Neural cell (in vitro differentiated cells): ENCODE data around the gene CARD16. TPM values are rescaled to one million over a fixed set of nuclear protein-coding genes. Genes with fewer than 3 reads are reported as not detected.
"Not testable (repeated sequence)": the region's sequence is repeated elsewhere in the genome, so short reads cannot be mapped to it uniquely, and the experiment has no call there.

Experiments
- H2AFZ ChIP-seq: fragments of 200-600, 300-800 bp; sonication (generic), shearing (Covaris generic); 2 replicates; pipeline ENCODE4 v1.6.0; 2014; ENCODE audit warnings: low read depth, mild to moderate bottlenecking, antibody characterized with exemption, low read length, moderate library complexity
- H3F3A ChIP-seq: fragments of 200-600 bp; shearing (Covaris generic); 2 replicates; pipeline ENCODE4 v1.6.1; 2016; ENCODE audit warnings: mild to moderate bottlenecking, moderate library complexity, mixed read lengths, antibody characterized with exemption, low read length; ENCODE audit not compliant: insufficient read depth, poor library complexity, severe bottlenecking
- H3K27ac ChIP-seq: fragments of 200-600, 300-800 bp; sonication (generic), shearing (Covaris generic); 2 replicates; pipeline ENCODE4 v1.5.1; 2014; ENCODE audit warnings: mild to moderate bottlenecking, low read length, moderate library complexity
- H3K27me3 ChIP-seq: fragments of 300-800, 200-600 bp; sonication (generic), shearing (Covaris generic); 2 replicates; pipeline ENCODE4 v1.6.0; 2014; ENCODE audit warnings: mild to moderate bottlenecking, low read depth, low read length, moderate library complexity; ENCODE audit not compliant: insufficient read depth
- H3K36me3 ChIP-seq: fragments of 300-800, 200-600 bp; sonication (generic), shearing (Covaris generic); 2 replicates; pipeline ENCODE4 v1.5.1; 2014; ENCODE audit warnings: mild to moderate bottlenecking, antibody characterized with exemption, low read length, moderate library complexity; ENCODE audit not compliant: insufficient read depth
- H3K4me2 ChIP-seq: fragments of 300-800, 200-600 bp; sonication (generic), shearing (Covaris generic); 2 replicates; pipeline ENCODE4 v1.6.0; 2014; ENCODE audit warnings: mild to moderate bottlenecking, low read length
- H3K4me3 ChIP-seq: fragments of 300-800, 200-600 bp; sonication (generic), shearing (Covaris generic); 2 replicates; pipeline ENCODE4 v1.5.1; 2014; ENCODE audit warnings: mild to moderate bottlenecking, low read length, moderate library complexity
- H3K79me2 ChIP-seq: fragments of 200-600 bp; shearing (Covaris generic); replicated peaks from 2 replicates; pipeline ENCODE4 v1.6.0; 2014; ENCODE audit warnings: mild to moderate bottlenecking, low read length, moderate library complexity; ENCODE audit not compliant: insufficient read depth
- H3K9ac ChIP-seq: fragments of 300-800, 200-600 bp; sonication (generic), shearing (Covaris generic); 2 replicates; pipeline ENCODE4 v1.6.1; 2016; ENCODE audit warnings: mild to moderate bottlenecking, low read length, mixed read lengths
- H3K9me2 ChIP-seq: fragments of 200-600 bp; shearing (Covaris generic); 2 replicates; pipeline ENCODE4 v1.6.1; 2016; ENCODE audit warnings: mild to moderate bottlenecking, low read length, mixed read lengths; ENCODE audit not compliant: insufficient read depth
- H3K9me3 ChIP-seq: fragments of 200-600, 300-800 bp; sonication (generic), shearing (Covaris generic); 2 replicates; pipeline ENCODE4 v1.6.1; 2016; ENCODE audit warnings: mild to moderate bottlenecking, mixed run types, low read length, moderate library complexity, mixed read lengths
- H4K20me1 ChIP-seq: fragments of 200-600 bp; shearing (Covaris generic); 2 replicates; pipeline ENCODE4 v1.6.1; 2016; ENCODE audit warnings: mild to moderate bottlenecking, mixed run types; ENCODE audit not compliant: insufficient read depth
- CTCF ChIP-seq: fragments of 450-650 bp; IDR thresholded peaks from 2 replicates; pipeline ENCODE4 v1.5.1; 2014; ENCODE audit warnings: antibody characterized with exemption, mild to moderate bottlenecking, moderate library complexity; ENCODE audit not compliant: poor library complexity, severe bottlenecking
- EP300 ChIP-seq: fragments of 450-650 bp; conservative IDR thresholded peaks from 2 replicates; pipeline ENCODE4 v1.6.1; 2014; ENCODE audit warnings: antibody characterized with exemption, mild to moderate bottlenecking, moderate library complexity; ENCODE audit not compliant: poor library complexity, severe bottlenecking
- EZH2 ChIP-seq: fragments of 200-600, 300-800 bp; shearing (Covaris generic), sonication (generic); IDR thresholded peaks from 2 replicates; pipeline ENCODE4 v1.6.1; 2014; ENCODE audit warnings: antibody characterized with exemption, low read length, borderline replicate concordance, mild to moderate bottlenecking; ENCODE audit not compliant: insufficient read depth, poor library complexity, severe bottlenecking
- MXI1 ChIP-seq: fragments of 450-650 bp; conservative IDR thresholded peaks from 2 replicates; pipeline ENCODE4 v1.6.1; 2014; ENCODE audit warnings: antibody characterized with exemption, mild to moderate bottlenecking; ENCODE audit not compliant: poor library complexity, severe bottlenecking
- POLR2AphosphoS5 ChIP-seq: IDR thresholded peaks from 2 replicates; pipeline ENCODE4 v1.6.1; 2012
- RAD21 ChIP-seq: fragments of 450-650 bp; conservative IDR thresholded peaks from 2 replicates; pipeline ENCODE4 v1.6.1; 2014; ENCODE audit warnings: antibody characterized with exemption, mild to moderate bottlenecking, moderate library complexity
- REST ChIP-seq: IDR thresholded peaks from 2 replicates; pipeline ENCODE4 v1.6.1; 2012; ENCODE audit warnings: borderline replicate concordance
- SMC3 ChIP-seq: fragments of 450-650 bp; conservative IDR thresholded peaks from 2 replicates; pipeline ENCODE4 v1.6.1; 2014; ENCODE audit warnings: antibody characterized with exemption, mild to moderate bottlenecking, moderate library complexity; ENCODE audit not compliant: poor library complexity
- TAF1 ChIP-seq: IDR thresholded peaks from 2 replicates; pipeline ENCODE4 v1.6.1; 2012; ENCODE audit warnings: low read depth
- polyA plus RNA-seq: library from polyadenylated mRNA; depleted of rRNA; stranded (reverse); fragments of >200 nt; gene quantifications from 2 replicates; pipeline ENCODE4 v1.2.3, GENCODE V29; 2014

Gene CARD16
- polyA plus RNA-seq, 1 donor from 2014 or later: not detected

DNA sequence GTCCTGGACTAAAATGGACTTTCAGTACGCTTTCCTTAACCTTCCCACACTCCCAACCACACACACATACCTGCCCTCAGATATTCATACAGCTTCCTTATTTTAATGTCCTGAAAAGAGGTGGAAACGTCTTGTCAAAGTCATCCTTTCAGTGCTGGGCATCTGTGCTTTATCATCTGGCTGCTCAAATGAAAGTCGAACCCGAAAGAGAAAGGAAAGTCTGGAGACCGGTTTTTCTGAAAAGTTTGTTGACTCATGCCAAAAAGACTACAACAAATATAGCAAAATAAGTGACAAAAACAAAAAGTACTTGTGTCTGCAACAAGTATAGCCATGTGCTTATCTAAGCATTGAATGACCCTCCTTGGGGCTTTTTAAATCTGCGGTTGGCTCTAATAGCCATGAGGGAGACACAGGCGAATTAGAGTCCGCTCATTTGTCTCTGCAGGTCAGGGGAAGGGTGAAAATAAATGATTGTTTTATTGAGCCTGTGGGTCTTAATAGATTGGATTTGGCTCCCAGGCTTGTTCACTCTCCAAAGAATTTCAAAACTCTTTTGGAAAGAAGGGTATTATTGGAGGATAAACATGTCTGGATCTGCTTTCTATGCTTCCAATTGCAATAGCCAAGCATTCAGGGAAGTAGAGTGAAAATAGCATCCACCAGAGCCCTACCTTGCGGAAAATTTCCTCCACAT lies 18.3 kb upstream of the CARD16 start:
- H2AFZ ChIP-seq, H3K79me2 ChIP-seq, H4K20me1 ChIP-seq, H3K9me2 ChIP-seq, H3K9ac ChIP-seq, H3K4me2 ChIP-seq, H3K27ac ChIP-seq, H3K27me3 ChIP-seq, H3F3A ChIP-seq, H3K9me3 ChIP-seq, H3K4me3 ChIP-seq, H3K36me3 ChIP-seq: not testable (repeated sequence)

- Histone ChIP-seq H3K9me2 (no peaks in the 10 kb centered on the region), H3K4me3 (no peak overlapping the region), H4K20me1 (no peaks in the 10 kb centered on the region), H3K79me2 (no peaks in the 10 kb centered on the region), H3K27ac (no peak overlapping the region), H3F3A (no peaks in the 10 kb centered on the region), H3K9ac (no peak overlapping the region), H3K4me2 (no peak overlapping the region), H3K27me3 (no peaks in the 10 kb centered on the region), H3K36me3 (no peaks in the 10 kb centered on the region), H3K9me3 (no peaks in the 10 kb centered on the region), H2AFZ (no peak overlapping the region)
- TF ChIP-seq POLR2AphosphoS5 (no peak), SMC3 (no peak), CTCF (no peak), EP300 (no peak), REST (no peak), MXI1 (no peak), EZH2 (no peak), TAF1 (no peak), RAD21 (no peak)
Observed at GRCh38 chr11:105057432-105057831, 12.3 kb upstream of the CARD16 start.

DNA sequence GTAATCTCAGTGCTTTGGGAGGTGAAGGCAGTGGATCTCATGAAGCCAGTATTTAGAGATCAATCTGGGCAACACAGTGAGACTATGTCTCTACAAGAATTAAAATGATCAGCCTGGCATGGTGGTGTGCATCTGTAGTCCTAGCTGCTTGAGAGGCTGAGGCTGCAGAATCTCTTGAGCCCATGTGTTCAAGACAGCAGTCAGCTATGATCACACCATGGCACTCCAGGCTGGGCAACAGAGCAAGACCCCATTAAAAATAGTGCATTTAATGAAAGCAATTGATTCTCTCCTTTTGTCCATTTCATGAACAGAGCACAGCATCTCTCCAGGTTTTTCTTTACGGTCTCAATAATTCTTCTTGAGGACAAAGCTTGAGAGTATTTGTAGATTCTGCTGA lies 11.3 kb upstream of the CARD16 start:
- no peak overlapping the region for H3K4me2 ChIP-seq
- H2AFZ ChIP-seq: no peak overlapping the region
- H3K36me3 ChIP-seq: no peaks in the 10 kb centered on the region
- H3K9ac ChIP-seq: no peak overlapping the region
- TF ChIP-seq SMC3: no peak
- no peak for TF ChIP-seq EP300
- TF ChIP-seq REST: no peak
- no peak for TF ChIP-seq MXI1
- TF ChIP-seq POLR2AphosphoS5: no peak
- TF ChIP-seq TAF1: no peak
- no peak for TF ChIP-seq EZH2
- TF ChIP-seq CTCF: no peak
- TF ChIP-seq RAD21: no peak
- H3K9me3 ChIP-seq: no peaks in the 10 kb centered on the region
- no peaks in the 10 kb centered on the region for H3F3A ChIP-seq
- H3K27me3 ChIP-seq: no peaks in the 10 kb centered on the region
- H3K9me2 ChIP-seq: no peaks in the 10 kb centered on the region
- H4K20me1 ChIP-seq: no peaks in the 10 kb centered on the region
- no peak overlapping the region for H3K4me3 ChIP-seq
- H3K27ac ChIP-seq: no peak overlapping the region
- no peaks in the 10 kb centered on the region for H3K79me2 ChIP-seq
